Activated effector memory CD4-positive, alpha-beta T cell treated with Interleukin-2 at 50 U/mL for 16 hours (primary cell): ENCODE measurements around the gene TMEM97.
"Not testable (repeated sequence)": the region's sequence is repeated elsewhere in the genome, so short reads cannot be mapped to it uniquely, and the experiment has no call there.

Source experiments
- DNase-seq: peaks from one replicate; pipeline ENCODE4 v3.0.0-alpha.2; 2020

The TMEM97 gene

GRCh38 chr17:28318759-28319597, at the start of gene TMEM97:
Gene TMEM97, plus strand, starts transcription at chr17:28319200. Its CDS starts 40 bp downstream, at chr17:28319240.
- peak; percentile 92 for DNase-seq

- no peak for DNase-seq
These were observed 48.9 kb upstream of the TMEM97 start for GRCh38 chr17:28270055-28270454.

GRCh38 chr17:28270926-28271325, 48.1 kb upstream of the TMEM97 start:
- no peak for DNase-seq

- DNase-seq = no peak
These were observed 47.6 kb upstream of the TMEM97 start for GRCh38 chr17:28271431-28271830.

- DNase-seq = no peak
These were observed 46.8 kb upstream of the TMEM97 start for GRCh38 chr17:28272166-28272565.

GRCh38 chr17:28273341-28273740, 45.7 kb upstream of the TMEM97 start:
- DNase-seq = not testable (repeated sequence)

GRCh38 chr17:28274591-28275265, 44.3 kb upstream of the TMEM97 start:
- DNase-seq = no peak

GRCh38 chr17:28276011-28276410, 43.0 kb upstream of the TMEM97 start:
- no peak for DNase-seq

- no peak for DNase-seq
These were observed 39.6 kb upstream of the TMEM97 start for GRCh38 chr17:28279411-28279810.

GRCh38 chr17:28280826-28281225, 38.2 kb upstream of the TMEM97 start:
- no peak for DNase-seq

- DNase-seq = no peak
These were observed 36.4 kb upstream of the TMEM97 start for GRCh38 chr17:28282596-28282995.

GRCh38 chr17:28285965-28286364, 33.0 kb upstream of the TMEM97 start:
- no peak for DNase-seq

GRCh38 chr17:28290703-28291102, 28.3 kb upstream of the TMEM97 start:
- no peak for DNase-seq

GRCh38 chr17:28291780-28292330, 27.1 kb upstream of the TMEM97 start:
- DNase-seq = no peak

GRCh38 chr17:28292878-28293277, 26.1 kb upstream of the TMEM97 start:
- not testable (repeated sequence) for DNase-seq

GRCh38 chr17:28293994-28294393, 25.0 kb upstream of the TMEM97 start:
- DNase-seq = no peak

- no peak for DNase-seq
These were observed 23.1 kb upstream of the TMEM97 start for GRCh38 chr17:28295677-28296578.

- DNase-seq = no peak
These were observed 20.6 kb upstream of the TMEM97 start for GRCh38 chr17:28298449-28298848.

GRCh38 chr17:28306954-28307401, 12.0 kb upstream of the TMEM97 start:
- DNase-seq = no peak

- no peak for DNase-seq
These were observed 5.2 kb upstream of the TMEM97 start for GRCh38 chr17:28313841-28314240.

GRCh38 chr17:28315846-28316705, 2.9 kb upstream of the TMEM97 start:
- DNase-seq = no peak
